HepG2 (cell line): ENCODE data around the gene PCIF1. TPM values are rescaled to one million over a fixed set of nuclear protein-coding genes. Genes with fewer than 3 reads are reported as not detected.

ENCODE experiments used
- HDAC1 ChIP-seq: sonication (generic); formaldehyde crosslinking; IDR thresholded peaks from 2 replicates; pipeline ENCODE4 v1.5.1; 2020; ENCODE audit warnings: mild to moderate bottlenecking, missing genetic modification reagents
- HOXA7 ChIP-seq: sonication (generic); formaldehyde crosslinking; IDR thresholded peaks from 2 replicates; pipeline ENCODE4 v1.8.1; 2022; ENCODE audit warnings: mild to moderate bottlenecking, missing genetic modification reagents, moderate library complexity
- LCORL ChIP-seq, 2 experiments: fragments of 450-650 bp in 1 of 2; sonication (generic) in 1 of 2; formaldehyde crosslinking in 1 of 2; IDR thresholded peaks; 2 replicates each; pipeline versions ENCODE4 v1.5.0 to v1.6.1; 2017 to 2020; ENCODE audit warnings: antibody characterized with exemption in 1 of 2, missing genetic modification reagents in 1 of 2
- MED13 ChIP-seq: sonication (generic); formaldehyde crosslinking; IDR thresholded peaks from 2 replicates; pipeline ENCODE4 v1.5.0; 2020; ENCODE audit warnings: missing genetic modification reagents
- MIER3 ChIP-seq: IDR thresholded peaks from 2 replicates; pipeline ENCODE4 v1.6.1; 2016; ENCODE audit warnings: missing compliant biosample characterization, borderline replicate concordance
- NFATC3 ChIP-seq: sonication (generic); formaldehyde crosslinking; IDR thresholded peaks from 2 replicates; pipeline ENCODE4 v1.5.1; 2020; ENCODE audit warnings: mild to moderate bottlenecking, missing genetic modification reagents
- NR2F6 ChIP-seq, 2 experiments: IDR thresholded peaks; 2 replicates each; pipeline ENCODE4 v1.6.1; 2016; ENCODE audit warnings: antibody characterized with exemption in 1 of 2, mild to moderate bottlenecking in 1 of 2
- REPIN1 ChIP-seq: sonication (generic); formaldehyde crosslinking; IDR thresholded peaks from 2 replicates; pipeline ENCODE4 v1.8.0; 2022; ENCODE audit warnings: missing genetic modification reagents, low read depth, mild to moderate bottlenecking, borderline replicate concordance
- SAP130 ChIP-seq: IDR thresholded peaks from 2 replicates; pipeline ENCODE4 v1.6.1; 2016; ENCODE audit warnings: low read depth
- SRSF1 ChIP-seq: fragments of 200-400 bp; formaldehyde crosslinking; optimal IDR thresholded peaks from 2 replicates; pipeline ENCODE3; 2017; ENCODE audit warnings: mild to moderate bottlenecking, low read depth, low read length, moderate library complexity
- ZEB1 ChIP-seq: IDR thresholded peaks from 2 replicates; pipeline ENCODE4 v1.6.1; 2012; ENCODE audit warnings: mild to moderate bottlenecking, low read depth, inconsistent platforms; ENCODE audit not compliant: insufficient replicate concordance
- ZFP36 ChIP-seq: fragments of 150-350 bp; IDR thresholded peaks from 2 replicates; pipeline ENCODE4 v1.6.1; 2018; ENCODE audit warnings: borderline replicate concordance, low read length, low read depth; ENCODE audit not compliant: partially characterized antibody
- ZMAT3 ChIP-seq: sonication (generic); formaldehyde crosslinking; conservative IDR thresholded peaks from 2 replicates; pipeline ENCODE4 v1.7.0; 2021; ENCODE audit warnings: missing genetic modification reagents
- ZNF180 ChIP-seq: sonication (generic); formaldehyde crosslinking; IDR thresholded peaks from 2 replicates; pipeline ENCODE4 v1.4.0; 2020; ENCODE audit warnings: low read depth, missing genetic modification reagents, borderline replicate concordance
- ZNF343 ChIP-seq: sonication (generic); formaldehyde crosslinking; IDR thresholded peaks from 2 replicates; pipeline ENCODE4 v1.4.0; 2020; ENCODE audit warnings: mild to moderate bottlenecking, missing genetic modification reagents
- ZNF44 ChIP-seq: sonication (generic); formaldehyde crosslinking; IDR thresholded peaks from 2 replicates; pipeline ENCODE4 v1.5.1; 2020; ENCODE audit warnings: mild to moderate bottlenecking, missing genetic modification reagents
- ZNF547 ChIP-seq: sonication (generic); formaldehyde crosslinking; IDR thresholded peaks from 2 replicates; pipeline ENCODE4 v1.5.1; 2020; ENCODE audit warnings: mild to moderate bottlenecking, missing genetic modification reagents
- ZNF615 ChIP-seq: sonication (generic); formaldehyde crosslinking; IDR thresholded peaks from 2 replicates; pipeline ENCODE4 v1.5.0; 2020; ENCODE audit warnings: mild to moderate bottlenecking, missing genetic modification reagents, borderline replicate concordance
- ZNF788 ChIP-seq: sonication (generic); formaldehyde crosslinking; IDR thresholded peaks from 2 replicates; pipeline ENCODE4 v1.5.0; 2020; ENCODE audit warnings: mild to moderate bottlenecking, missing genetic modification reagents, borderline replicate concordance
- ZSCAN31 ChIP-seq: sonication (generic); formaldehyde crosslinking; IDR thresholded peaks from 2 replicates; pipeline ENCODE4 v1.5.0; 2020; ENCODE audit warnings: low read depth, mild to moderate bottlenecking, missing genetic modification reagents
- polyA plus RNA-seq, 8 experiments: library from polyadenylated mRNA; depleted of rRNA in 3 of 8; stranded (reverse) in 7 of 8; unstranded in 1 of 8; fragments of >200 nt; fragmentation: Illumina TruSeq in 4 of 8; extraction: Trizol in 4 of 8; gene quantifications; 2 replicates each; pipeline versions ENCODE4 v1.2.1 to v1.2.3, GENCODE V29; 2011 to 2016; ENCODE audit warnings: low read depth in 4 of 8, missing spikeins in 1 of 8, mixed read lengths in 1 of 8; ENCODE audit not compliant: insufficient read depth in 1 of 8
- total RNA-seq, 5 experiments: library from RNA; depleted of rRNA; stranded (reverse); fragments of >200 nt; fragmentation: Illumina TruSeq; extraction: Trizol; gene quantifications; 2 replicates each; pipeline ENCODE4 v1.2.3, GENCODE V29; 2016; ENCODE audit warnings: low read depth in 1 of 5
- TF ChIP-seq, protein P1 (sequence below), 2 experiments: IDR thresholded peaks; 2 replicates each; pipeline ENCODE4 v1.6.1; 2011 to 2012; ENCODE audit warnings: low read length in 2 of 2, borderline replicate concordance in 1 of 2, low read depth in 1 of 2, mild to moderate bottlenecking in 1 of 2, moderate library complexity in 1 of 2
- TF ChIP-seq, protein P2 (sequence below): sonication (generic); formaldehyde crosslinking; IDR thresholded peaks from 2 replicates; pipeline ENCODE4 v1.8.1; 2023; ENCODE audit warnings: mild to moderate bottlenecking, missing genetic modification reagents, borderline replicate concordance
- TF ChIP-seq, protein P3 (sequence below): sonication (generic); formaldehyde crosslinking; IDR thresholded peaks from 2 replicates; pipeline ENCODE4 v1.8.1; 2023; ENCODE audit warnings: mild to moderate bottlenecking, inconsistent platforms, moderate library complexity, missing genetic modification reagents, borderline replicate concordance
- TF ChIP-seq, protein P4 (sequence below): sonication (generic); formaldehyde crosslinking; IDR thresholded peaks from 2 replicates; pipeline ENCODE4 v1.5.0; 2020; ENCODE audit warnings: missing genetic modification reagents

The PCIF1 gene
- total and polyA plus RNA-seq, 2 of the 13 experiments (the other 11 are each of a cell fraction or from before 2014, with no cell fraction given), result 20.9 to 24.4 TPM

DNA sequence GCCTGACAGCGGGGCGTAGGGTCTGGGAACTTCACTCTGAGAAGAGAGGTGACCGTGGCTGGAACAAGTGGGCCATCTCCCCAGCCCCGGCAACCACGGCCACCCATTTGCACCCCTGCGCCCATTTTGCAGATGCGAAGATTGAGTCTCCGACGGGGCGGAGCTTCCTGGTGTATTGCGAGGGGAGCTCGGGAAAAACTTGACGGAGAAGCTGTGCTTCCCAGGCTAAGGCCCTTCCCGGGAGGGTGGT, 36.9 kb downstream of the PCIF1 start (continued):
- TF ChIP-seq, protein P1, sequence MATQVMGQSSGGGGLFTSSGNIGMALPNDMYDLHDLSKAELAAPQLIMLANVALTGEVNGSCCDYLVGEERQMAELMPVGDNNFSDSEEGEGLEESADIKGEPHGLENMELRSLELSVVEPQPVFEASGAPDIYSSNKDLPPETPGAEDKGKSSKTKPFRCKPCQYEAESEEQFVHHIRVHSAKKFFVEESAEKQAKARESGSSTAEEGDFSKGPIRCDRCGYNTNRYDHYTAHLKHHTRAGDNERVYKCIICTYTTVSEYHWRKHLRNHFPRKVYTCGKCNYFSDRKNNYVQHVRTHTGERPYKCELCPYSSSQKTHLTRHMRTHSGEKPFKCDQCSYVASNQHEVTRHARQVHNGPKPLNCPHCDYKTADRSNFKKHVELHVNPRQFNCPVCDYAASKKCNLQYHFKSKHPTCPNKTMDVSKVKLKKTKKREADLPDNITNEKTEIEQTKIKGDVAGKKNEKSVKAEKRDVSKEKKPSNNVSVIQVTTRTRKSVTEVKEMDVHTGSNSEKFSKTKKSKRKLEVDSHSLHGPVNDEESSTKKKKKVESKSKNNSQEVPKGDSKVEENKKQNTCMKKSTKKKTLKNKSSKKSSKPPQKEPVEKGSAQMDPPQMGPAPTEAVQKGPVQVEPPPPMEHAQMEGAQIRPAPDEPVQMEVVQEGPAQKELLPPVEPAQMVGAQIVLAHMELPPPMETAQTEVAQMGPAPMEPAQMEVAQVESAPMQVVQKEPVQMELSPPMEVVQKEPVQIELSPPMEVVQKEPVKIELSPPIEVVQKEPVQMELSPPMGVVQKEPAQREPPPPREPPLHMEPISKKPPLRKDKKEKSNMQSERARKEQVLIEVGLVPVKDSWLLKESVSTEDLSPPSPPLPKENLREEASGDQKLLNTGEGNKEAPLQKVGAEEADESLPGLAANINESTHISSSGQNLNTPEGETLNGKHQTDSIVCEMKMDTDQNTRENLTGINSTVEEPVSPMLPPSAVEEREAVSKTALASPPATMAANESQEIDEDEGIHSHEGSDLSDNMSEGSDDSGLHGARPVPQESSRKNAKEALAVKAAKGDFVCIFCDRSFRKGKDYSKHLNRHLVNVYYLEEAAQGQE (IDR thresholded peaks at IDR 0.05; ENCODE audit: borderline replicate concordance in 1 of 2, low read depth in 1 of 2, low read length in 2 of 2), result no peak
- TF ChIP-seq SRSF1, result peak; percentile 71
- 0 out of 2 replicates have a peak, but pooled peaks have one; percentile 24 for TF ChIP-seq ZNF44
- TF ChIP-seq, protein P2, sequence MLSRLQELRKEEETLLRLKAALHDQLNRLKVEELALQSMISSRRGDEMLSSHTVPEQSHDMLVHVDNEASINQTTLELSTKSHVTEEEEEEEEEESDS (CRISPR knock-in tag), result no peak
- TF ChIP-seq ZNF788, result no peak; the same call in 1 of the 2 replicates
- TF ChIP-seq HDAC1 (CRISPR knock-in tag), result peak; percentile 96
- TF ChIP-seq, protein P3, sequence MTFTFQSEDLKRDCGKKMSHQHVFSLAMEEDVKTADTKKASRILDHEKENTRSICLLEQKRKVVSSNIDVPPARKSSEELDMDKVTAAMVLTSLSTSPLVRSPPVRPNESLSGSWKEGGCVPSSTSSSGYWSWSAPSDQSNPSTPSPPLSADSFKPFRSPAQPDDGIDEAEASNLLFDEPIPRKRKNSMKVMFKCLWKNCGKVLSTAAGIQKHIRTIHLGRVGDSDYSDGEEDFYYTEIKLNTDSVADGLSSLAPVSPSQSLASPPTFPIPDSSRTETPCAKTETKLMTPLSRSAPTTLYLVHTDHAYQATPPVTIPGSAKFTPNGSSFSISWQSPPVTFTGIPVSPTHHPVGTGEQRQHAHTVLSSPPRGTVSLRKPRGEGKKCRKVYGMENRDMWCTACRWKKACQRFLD (CRISPR knock-in tag), result no peak
- no peak for TF ChIP-seq HOXA7 (CRISPR knock-in tag)
- TF ChIP-seq ZSCAN31 (CRISPR knock-in tag), result peak; percentile 72; the same call in 1 of the 2 replicates
- TF ChIP-seq ZNF615, result peak; percentile 97
- peak; percentile 40 for TF ChIP-seq ZEB1
- no peak for TF ChIP-seq MIER3 (CRISPR knock-in tag)
- no peak for TF ChIP-seq NR2F6 (IDR thresholded peaks at IDR 0.05)
- no peak for TF ChIP-seq NR2F6 (CRISPR knock-in tag; IDR thresholded peaks at IDR 0.05)
- TF ChIP-seq ZMAT3 (CRISPR knock-in tag), result peak; percentile 62; the same call in 1 of the 2 replicates
- no peak for TF ChIP-seq LCORL (IDR thresholded peaks at IDR 0.05)
- TF ChIP-seq LCORL (CRISPR knock-in tag; IDR thresholded peaks at IDR 0.05), result no peak
- no peak for TF ChIP-seq ZNF343
- TF ChIP-seq SAP130 (CRISPR knock-in tag), result no peak
- TF ChIP-seq, protein P4, sequence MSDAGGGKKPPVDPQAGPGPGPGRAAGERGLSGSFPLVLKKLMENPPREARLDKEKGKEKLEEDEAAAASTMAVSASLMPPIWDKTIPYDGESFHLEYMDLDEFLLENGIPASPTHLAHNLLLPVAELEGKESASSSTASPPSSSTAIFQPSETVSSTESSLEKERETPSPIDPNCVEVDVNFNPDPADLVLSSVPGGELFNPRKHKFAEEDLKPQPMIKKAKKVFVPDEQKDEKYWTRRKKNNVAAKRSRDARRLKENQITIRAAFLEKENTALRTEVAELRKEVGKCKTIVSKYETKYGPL (CRISPR knock-in tag), result no peak
- no peak for TF ChIP-seq ZNF547 (CRISPR knock-in tag)
- no peak for TF ChIP-seq NFATC3 (CRISPR knock-in tag)
- TF ChIP-seq ZNF180 (CRISPR knock-in tag), result no peak
- TF ChIP-seq REPIN1, result no peak
- TF ChIP-seq ZFP36, result no peak
- no peak for TF ChIP-seq MED13 (CRISPR knock-in tag)
